DND-41 (cell line): ENCODE data around the gene ARMC12.

ENCODE experiments used
- ATAC-seq: fragments of 200-7000 bp; cut with Tn5 transposase; 3 replicates; pipeline ENCODE4 v1.9.1; 2021; ENCODE audit warnings: low read depth; ENCODE audit not compliant: insufficient read depth
- DNase-seq: peaks from one replicate; pipeline ENCODE4 v3.0.0-alpha.2; 2020
- H2AFZ ChIP-seq: 2 replicates; pipeline ENCODE4 v1.6.0; 2012; ENCODE audit warnings: low read depth, low read length
- H3K27ac ChIP-seq: 2 replicates; pipeline ENCODE4 v1.5.1; 2012; ENCODE audit warnings: low read length, inconsistent platforms
- H3K27me3 ChIP-seq: fragments of 200-600 bp; sonication (generic); 2 replicates; pipeline ENCODE4 v1.6.0; 2012; ENCODE audit warnings: low read length, mild to moderate bottlenecking, inconsistent platforms; ENCODE audit not compliant: insufficient read depth, poor library complexity
- H3K36me3 ChIP-seq: 2 replicates; pipeline ENCODE4 v1.5.1; 2012; ENCODE audit warnings: low read length, inconsistent platforms; ENCODE audit not compliant: insufficient read depth
- H3K4me1 ChIP-seq: 2 replicates; pipeline ENCODE4 v1.5.1; 2012; ENCODE audit warnings: mild to moderate bottlenecking, low read length; ENCODE audit not compliant: insufficient read depth
- H3K4me2 ChIP-seq: 2 replicates; pipeline ENCODE4 v1.6.0; 2012; ENCODE audit warnings: mild to moderate bottlenecking, moderate library complexity, low read length, inconsistent platforms; ENCODE audit not compliant: insufficient read depth
- H3K4me3 ChIP-seq, 2 experiments: fragments of 200-600 bp in 1 of 2; shearing (Covaris generic) in 1 of 2; 2 replicates each; pipeline ENCODE4 v1.5.1; 2012 to 2016; ENCODE audit warnings: inconsistent platforms in 2 of 2, low read length in 2 of 2, mild to moderate bottlenecking in 2 of 2, low read depth in 1 of 2, moderate library complexity in 1 of 2
- H3K79me2 ChIP-seq: 2 replicates; pipeline ENCODE4 v1.6.0; 2012; ENCODE audit warnings: low read length, inconsistent platforms; ENCODE audit not compliant: insufficient read depth
- H3K9ac ChIP-seq: 2 replicates; pipeline ENCODE4 v1.6.0; 2012; ENCODE audit warnings: low read depth, mild to moderate bottlenecking, inconsistent platforms, low read length, moderate library complexity
- H3K9me3 ChIP-seq: 2 replicates; pipeline ENCODE4 v1.5.1; 2012; ENCODE audit warnings: low read length, moderate library complexity, mild to moderate bottlenecking, inconsistent platforms; ENCODE audit not compliant: insufficient read depth, severe bottlenecking
- H4K20me1 ChIP-seq: 2 replicates; pipeline ENCODE4 v1.6.0; 2012; ENCODE audit warnings: low read length; ENCODE audit not compliant: insufficient read depth
- CTCF ChIP-seq: IDR thresholded peaks from 2 replicates; pipeline ENCODE4 v1.5.1; 2012; ENCODE audit warnings: borderline replicate concordance, low read length, moderate library complexity, mild to moderate bottlenecking; ENCODE audit not compliant: poor library complexity, severe bottlenecking; ENCODE audit errors: extremely low read depth
- EZH2 ChIP-seq: IDR thresholded peaks from 3 replicates; pipeline ENCODE4 v1.6.1; 2012; ENCODE audit warnings: borderline replicate concordance, low read depth, mild to moderate bottlenecking, moderate library complexity, low read length, inconsistent platforms; ENCODE audit not compliant: severe bottlenecking

The ARMC12 gene

GRCh38 chr6:35778437-35778836 is 41.6 kb downstream of the ARMC12 start:
- TF ChIP-seq CTCF: no peak
- TF ChIP-seq EZH2: no peak
- Histone ChIP-seq H3K4me2 (no peak overlapping the region), H3K27me3 (peaks cover 17% of the 10 kb centered on the region), H3K4me3 (no peak overlapping the region), H3K9me3 (no peaks in the 10 kb centered on the region), H4K20me1 (no peaks in the 10 kb centered on the region), H3K4me1 (no peaks in the 10 kb centered on the region), H3K27ac (no peak overlapping the region), H2AFZ (no peak overlapping the region), H3K36me3 (no peaks in the 10 kb centered on the region), H3K9ac (no peak overlapping the region), H3K79me2 (no peaks in the 10 kb centered on the region)
- ATAC-seq: no peak
- DNase-seq: no peak

GRCh38 chr6:35780719-35781118 is 43.9 kb downstream of the ARMC12 start, which contains the start of gene CLPSL1:
TSS of gene CLPSL1 (plus strand) at chr6:35781019. CDS start at chr6:35781111, 92 bp downstream.
- H3K4me1 ChIP-seq: no peaks in the 10 kb centered on the region
- DNase-seq (no peak), ATAC-seq (no peak)
- H3K9me3 ChIP-seq: no peaks in the 10 kb centered on the region
- no peaks in the 10 kb centered on the region for H3K79me2 ChIP-seq
- peaks cover 9% of the 10 kb centered on the region for H3K27me3 ChIP-seq
- no peak within 1 kb of the TSS for H2AFZ ChIP-seq
- H3K4me2 ChIP-seq: no peak within 1 kb of the TSS
- H3K4me3 ChIP-seq: no peak within 1 kb of the TSS
- TF ChIP-seq CTCF (no peak), EZH2 (no peak)
- no peaks in the 10 kb centered on the region for H3K36me3 ChIP-seq
- no peak within 1 kb of the TSS for H3K9ac ChIP-seq
- no peaks in the 10 kb centered on the region for H4K20me1 ChIP-seq
- no peak within 1 kb of the TSS for H3K27ac ChIP-seq

GRCh38 chr6:35781290-35781689 is 44.5 kb downstream of the ARMC12 start:
- no peaks in the 10 kb centered on the region for H4K20me1 ChIP-seq
- H2AFZ ChIP-seq: no peak overlapping the region
- no peaks in the 10 kb centered on the region for H3K36me3 ChIP-seq
- no peak for ATAC-seq
- no peak for DNase-seq
- H3K27me3 ChIP-seq: peaks cover 8% of the 10 kb centered on the region
- H3K9me3 ChIP-seq: no peaks in the 10 kb centered on the region
- no peak overlapping the region for H3K4me2 ChIP-seq
- no peaks in the 10 kb centered on the region for H3K79me2 ChIP-seq
- no peak for TF ChIP-seq CTCF
- TF ChIP-seq EZH2: no peak
- H3K9ac ChIP-seq: no peak overlapping the region
- H3K4me3 ChIP-seq: no peak overlapping the region
- H3K27ac ChIP-seq: no peak overlapping the region
- no peaks in the 10 kb centered on the region for H3K4me1 ChIP-seq

GRCh38 chr6:35782424-35782823 is 45.6 kb downstream of the ARMC12 start:
- no peaks in the 10 kb centered on the region for H3K36me3 ChIP-seq
- no peaks in the 10 kb centered on the region for H3K4me1 ChIP-seq
- DNase-seq: no peak
- no peak overlapping the region for H2AFZ ChIP-seq
- H3K4me3 ChIP-seq: no peak overlapping the region
- no peak overlapping the region for H3K27ac ChIP-seq
- no peaks in the 10 kb centered on the region for H4K20me1 ChIP-seq
- H3K9ac ChIP-seq: no peak overlapping the region
- no peaks in the 10 kb centered on the region for H3K79me2 ChIP-seq
- H3K4me2 ChIP-seq: no peak overlapping the region
- no peaks in the 10 kb centered on the region for H3K27me3 ChIP-seq
- no peak for TF ChIP-seq EZH2
- TF ChIP-seq CTCF: no peak
- H3K9me3 ChIP-seq: no peaks in the 10 kb centered on the region
- ATAC-seq: no peak
